ENCODE data around the gene TMEM200B.

Gene TMEM200B

GRCh38 chr1:29077155-29077554, 46.5 kb downstream of the TMEM200B start:
- no peak for TF ChIP-seq CTCF (IDR thresholded peaks at IDR 0.05)
